ENCODE measurements around the gene SMG6.
"Not testable (repeated sequence)": the region's sequence is repeated elsewhere in the genome, so short reads cannot be mapped to it uniquely, and the experiment has no call there.

SMG6 gene

GRCh38 chr17:2304931-2305330 lies 1.3 kb upstream of the SMG6 start:
- no peak for DNase-seq (ENCODE audit: low spot score)

- DNase-seq (ENCODE audit: low spot score): peak; percentile 12
Observed at GRCh38 chr17:2302778-2303203, 794 bp downstream of the SMG6 start.

- no peak for DNase-seq (ENCODE audit: low spot score)
Observed at GRCh38 chr17:2299756-2300155, 3.8 kb downstream of the SMG6 start.

GRCh38 chr17:2299136-2299535 lies 4.4 kb downstream of the SMG6 start:
- DNase-seq (ENCODE audit: low spot score): no peak

GRCh38 chr17:2297023-2297422 lies 6.6 kb downstream of the SMG6 start:
- no peak for DNase-seq (ENCODE audit: low spot score)

GRCh38 chr17:2295575-2295974 lies 8.0 kb downstream of the SMG6 start:
- DNase-seq (ENCODE audit: low spot score): peak; percentile 22

- peak; percentile 55 for DNase-seq (ENCODE audit: low spot score)
Observed at GRCh38 chr17:2292100-2292499, 11.5 kb downstream of the SMG6 start.

- DNase-seq (ENCODE audit: low spot score): no peak
Observed at GRCh38 chr17:2289878-2290478, 13.6 kb downstream of the SMG6 start.

GRCh38 chr17:2283302-2283701 lies 20.3 kb downstream of the SMG6 start:
- DNase-seq (ENCODE audit: low spot score): no peak

- peak; percentile 44 for DNase-seq (ENCODE audit: low spot score)
Observed at GRCh38 chr17:2282297-2282873, 21.2 kb downstream of the SMG6 start.

- DNase-seq (ENCODE audit: low spot score): no peak
Observed at GRCh38 chr17:2279707-2280106, 23.9 kb downstream of the SMG6 start.

GRCh38 chr17:2277429-2278170 lies 26.0 kb downstream of the SMG6 start:
- DNase-seq (ENCODE audit: low spot score): no peak

GRCh38 chr17:2275722-2276121 lies 27.9 kb downstream of the SMG6 start:
- DNase-seq (ENCODE audit: low spot score): no peak

GRCh38 chr17:2274414-2274813 lies 29.2 kb downstream of the SMG6 start:
- DNase-seq (ENCODE audit: low spot score): no peak

GRCh38 chr17:2271985-2272702 lies 31.4 kb downstream of the SMG6 start:
- no peak for DNase-seq (ENCODE audit: low spot score)

- DNase-seq (ENCODE audit: low spot score): no peak
Observed at GRCh38 chr17:2267354-2267753, 36.2 kb downstream of the SMG6 start.

GRCh38 chr17:2266865-2267228 lies 36.7 kb downstream of the SMG6 start:
- DNase-seq (ENCODE audit: low spot score): no peak

GRCh38 chr17:2266045-2266864 lies 37.3 kb downstream of the SMG6 start:
- no peak for DNase-seq (ENCODE audit: low spot score)

- DNase-seq (ENCODE audit: low spot score): not testable (repeated sequence)
Observed at GRCh38 chr17:2265166-2265565, 38.4 kb downstream of the SMG6 start.

GRCh38 chr17:2264067-2264860 lies 39.3 kb downstream of the SMG6 start:
- no peak for DNase-seq (ENCODE audit: low spot score)
